Endothelial cell of umbilical vein (primary cell): ENCODE measurements around the gene ZFYVE26. TPM values are rescaled to one million over a fixed set of nuclear protein-coding genes. Genes with fewer than 3 reads are reported as not detected.

Experiments
- BruUV-seq: library from RNA; stranded (reverse); fragments of 400-500 nt; replicated peaks from 2 replicates; lab custom pipeline; 2021; lab: Mats Ljungman, UMichigan
- CTCF ChIA-PET: fragments of 300-600, 350-600 bp; sonication (Branson Sonifier 250); formaldehyde crosslinking; loops from one replicate; lab custom pipeline; 2021; ENCODE audit warnings: antibody characterized with exemption, inconsistent platforms; lab: Charles Lee
- POLR2A ChIA-PET: fragments of 300-600, 350-600 bp; sonication (Branson Sonifier 250); formaldehyde crosslinking; loops from one replicate; lab custom pipeline; 2021; ENCODE audit warnings: antibody characterized with exemption, inconsistent platforms; lab: Charles Lee
- DNase-seq: peaks from one replicate; pipeline ENCODE4 v3.0.0-alpha.2; 2011; ENCODE audit warnings: low read depth, low spot score
- FAIRE-seq: peaks from 2 replicates; lab custom pipeline; 2011; peaks lifted over from hg19 to GRCh38; lab: Jason Lieb, UNC
- H2AFZ ChIP-seq: 2 replicates; pipeline ENCODE4 v1.6.0; 2012; ENCODE audit warnings: low read depth, low read length, control low read depth, inconsistent platforms
- H3K27ac ChIP-seq: 2 replicates; pipeline ENCODE4 v1.5.1; 2011; ENCODE audit warnings: low read depth, mild to moderate bottlenecking, control low read depth, low read length, moderate library complexity; ENCODE audit not compliant: insufficient read depth
- H3K27me3 ChIP-seq, 2 experiments: 2 replicates each; pipeline versions ENCODE4 v1.6.0 to v1.6.1; 2011; ENCODE audit warnings: low read length in 2 of 2, mixed read lengths in 1 of 2; ENCODE audit not compliant: control insufficient read depth in 2 of 2, insufficient read depth in 2 of 2
- H3K36me3 ChIP-seq, 2 experiments: 2 replicates in 1 of 2; 3 replicates in 1 of 2; pipeline ENCODE4 v1.5.1; 2011; ENCODE audit warnings: low read length in 2 of 2, mild to moderate bottlenecking in 1 of 2, moderate library complexity in 1 of 2; ENCODE audit not compliant: control insufficient read depth in 2 of 2, insufficient read depth in 2 of 2; ENCODE audit errors: extremely low read depth in 1 of 2
- H3K4me1 ChIP-seq: 3 replicates; pipeline ENCODE4 v1.5.1; 2011; ENCODE audit warnings: mild to moderate bottlenecking, low read length; ENCODE audit not compliant: control insufficient read depth, insufficient read depth; ENCODE audit errors: extremely low read depth
- H3K4me2 ChIP-seq: 2 replicates; pipeline ENCODE4 v1.6.1; 2011; ENCODE audit warnings: low read length, control low read depth, mixed read lengths; ENCODE audit not compliant: insufficient read depth
- H3K4me3 ChIP-seq, 3 experiments: fragments of 200-600 bp in 1 of 3; sonication (generic), shearing (Covaris generic) in 1 of 3; replicated peaks in 1 of 3; 2 replicates each; pipeline ENCODE4 v1.5.1; 2011 to 2016; ENCODE audit warnings: control low read depth in 3 of 3, low read length in 3 of 3, mild to moderate bottlenecking in 2 of 3, inconsistent platforms in 1 of 3, low read depth in 1 of 3, moderate library complexity in 1 of 3; ENCODE audit not compliant: insufficient read depth in 1 of 3
- H3K79me2 ChIP-seq: 2 replicates; pipeline ENCODE4 v1.6.0; 2012; ENCODE audit warnings: low read length, inconsistent platforms; ENCODE audit not compliant: control insufficient read depth, insufficient read depth
- H3K9ac ChIP-seq: replicated peaks from 2 replicates; pipeline ENCODE3; 2011; ENCODE audit warnings: low read length, control low read depth; ENCODE audit not compliant: insufficient read depth; ENCODE audit errors: extremely low read depth
- H3K9me1 ChIP-seq: replicated peaks from 3 replicates; pipeline ENCODE4 v1.6.0; 2011; ENCODE audit warnings: mild to moderate bottlenecking, low read length; ENCODE audit not compliant: control insufficient read depth, insufficient read depth; ENCODE audit errors: extremely low read depth
- H3K9me3 ChIP-seq: replicated peaks from 2 replicates; pipeline ENCODE4 v1.5.1; 2012; ENCODE audit warnings: low read length, inconsistent platforms; ENCODE audit not compliant: control insufficient read depth, insufficient read depth
- H4K20me1 ChIP-seq: replicated peaks from 2 replicates; pipeline ENCODE3; 2011; ENCODE audit warnings: mild to moderate bottlenecking, low read length; ENCODE audit not compliant: control insufficient read depth, insufficient read depth; ENCODE audit errors: extremely low read depth
- CTCF ChIP-seq, 2 donors: IDR thresholded peaks; 1 replicate in 1 of 2; 2 replicates in 1 of 2; pipeline ENCODE4 v1.5.1; 2011; ENCODE audit warnings: low read length in 2 of 2, mild to moderate bottlenecking in 2 of 2, moderate library complexity in 2 of 2, control low read depth in 1 of 2, inconsistent platforms in 1 of 2, low read depth in 1 of 2; ENCODE audit not compliant: insufficient read depth in 1 of 2; ENCODE audit errors: extremely low read depth in 1 of 2
- EZH2 ChIP-seq: IDR thresholded peaks from 2 replicates; pipeline ENCODE4 v1.6.1; 2012; ENCODE audit warnings: borderline replicate concordance, low read depth, mild to moderate bottlenecking, moderate library complexity, low read length, inconsistent platforms; ENCODE audit not compliant: severe bottlenecking
- FOS ChIP-seq: IDR thresholded peaks from 2 replicates; pipeline ENCODE4 v1.6.1; 2011; ENCODE audit warnings: mild to moderate bottlenecking, low read length, moderate library complexity, borderline replicate concordance; ENCODE audit not compliant: insufficient read depth
- GATA2 ChIP-seq: IDR thresholded peaks from 2 replicates; pipeline ENCODE4 v1.7.0; 2011; ENCODE audit warnings: low read depth, mild to moderate bottlenecking, moderate library complexity, mixed read lengths, low read length; ENCODE audit not compliant: insufficient read length, insufficient read depth
- JUN ChIP-seq: IDR thresholded peaks from 2 replicates; pipeline ENCODE4 v1.6.1; 2011; ENCODE audit warnings: borderline replicate concordance, low read depth; ENCODE audit not compliant: insufficient read length, insufficient read depth
- MAX ChIP-seq: IDR thresholded peaks from 2 replicates; pipeline ENCODE4 v1.6.1; 2011; ENCODE audit not compliant: insufficient read depth, insufficient read length
- MYC ChIP-seq: IDR thresholded peaks from one replicate; pipeline ENCODE4 v1.6.1; 2011; ENCODE audit warnings: mild to moderate bottlenecking, low read depth, low read length
- POLR2A ChIP-seq: IDR thresholded peaks from 2 replicates; pipeline ENCODE4 v1.6.1; 2012; ENCODE audit warnings: low read depth, mild to moderate bottlenecking, control low read depth, low read length
- POLR2AphosphoS5 ChIP-seq: IDR thresholded peaks from 2 replicates; pipeline ENCODE4 v1.6.1; 2012; ENCODE audit warnings: low read depth, mild to moderate bottlenecking, control low read depth, low read length, moderate library complexity; ENCODE audit not compliant: insufficient read depth
- dilution Hi-C: fragments of 300-500 bp; cut with MboI; formaldehyde crosslinking; loops from one replicate; pipeline ENCODE4 v1.15.0; 2019; ENCODE audit warnings: low sequenced_read_pairs; ENCODE audit not compliant: extremely low pct_ligation_motif_present
- intact Hi-C: fragments of 100-400 bp; cut with micrococcal nuclease; formaldehyde crosslinking; loops from one replicate; pipeline ENCODE4 v1.10.0; 2022
- polyA plus RNA-seq, 4 experiments: library from polyadenylated mRNA; depleted of rRNA in 3 of 4; stranded (reverse) in 3 of 4; unstranded in 1 of 4; fragments of >200 nt; gene quantifications; 2 replicates each; pipeline versions ENCODE4 v1.2.1 to v1.2.3, GENCODE V29; 2011 to 2012; ENCODE audit warnings: missing spikeins in 1 of 4
- total RNA-seq: library from RNA; stranded (reverse); gene quantifications from 2 replicates; pipeline ENCODE4 v1.2.3, GENCODE V29; 2021

The ZFYVE26 gene
- total and polyA plus RNA-seq, 2 donors (not counting 3 experiments of a cell fraction or from before 2014, with no cell fraction given): 15.3 to 26.3 TPM

- Histone ChIP-seq H3K4me1 (no peaks in the 10 kb centered on the region), H3K9me3 (no peaks in the 10 kb centered on the region), H3K4me2 (no peak overlapping the region), H3K36me3 (peaks cover 27 to 50% of the 10 kb centered on the region in 2 experiments), H3K9me1 (no peaks in the 10 kb centered on the region), H3K79me2 (no peaks in the 10 kb centered on the region), H2AFZ (no peak overlapping the region), H3K27me3 (no peaks in the 10 kb centered on the region), H3K4me3 (no peak overlapping the region), H4K20me1 (no peaks in the 10 kb centered on the region), H3K9ac (no peak overlapping the region), H3K27ac (no peak overlapping the region)
- DNase-seq (no peak), FAIRE-seq (no peak)
- BruUV-seq: no TSS peak
- ChIA-PET CTCF (no interaction called here), POLR2A (no interaction called here)
- TF ChIP-seq EZH2 (no peak), POLR2AphosphoS5 (no peak), MAX (no peak), POLR2A (no peak), JUN (no peak), GATA2 (no peak), CTCF (IDR thresholded peaks at IDR 0.05; ENCODE audit: extremely low read depth in 1 of 2, insufficient read depth in 1 of 2, low read depth in 1 of 2, low read length in 2 of 2) (no peak), MYC (no peak), FOS (no peak)
- dilution Hi-C loops (no loop called here), intact Hi-C loops (no loop called here)
Observed at GRCh38 chr14:67778792-67779191, 37.6 kb downstream of the ZFYVE26 start.
